GM23248 (cell line): Measurements from ENCODE around the gene PPP2R5C. TPM values are rescaled to one million over a fixed set of nuclear protein-coding genes. Genes with fewer than 3 reads are reported as not detected.

Experiments used
- DNase-seq: peaks from one replicate; pipeline ENCODE4 v3.0.0-alpha.2; 2015
- H2AFZ ChIP-seq: fragments of 200-600 bp; sonication (generic); 2 replicates; pipeline ENCODE4 v1.6.1; 2016; ENCODE audit warnings: antibody characterized with exemption
- H3F3A ChIP-seq: fragments of 200-600 bp; sonication (generic); 2 replicates; pipeline ENCODE4 v1.6.1; 2016; ENCODE audit warnings: mild to moderate bottlenecking, antibody characterized with exemption, mixed run types; ENCODE audit not compliant: insufficient read depth
- H3K27ac ChIP-seq: fragments of 200-600 bp; sonication (generic); 2 replicates; pipeline ENCODE4 v1.5.1; 2016; ENCODE audit warnings: mild to moderate bottlenecking
- H3K27me3 ChIP-seq: fragments of 200-600 bp; sonication (generic); replicated peaks from 2 replicates; pipeline ENCODE4 v1.6.1; 2016; ENCODE audit warnings: mild to moderate bottlenecking; ENCODE audit not compliant: insufficient read depth
- H3K36me3 ChIP-seq: fragments of 200-600 bp; sonication (generic); 2 replicates; pipeline ENCODE4 v1.6.1; 2016; ENCODE audit warnings: low read depth, mild to moderate bottlenecking
- H3K4me1 ChIP-seq: fragments of 200-600 bp; sonication (generic); 2 replicates; pipeline ENCODE4 v1.6.1; 2016; ENCODE audit warnings: mild to moderate bottlenecking; ENCODE audit not compliant: insufficient read depth
- H3K4me2 ChIP-seq: fragments of 200-600 bp; sonication (generic); one replicate; pipeline ENCODE4 v1.6.1; 2016; ENCODE audit warnings: mild to moderate bottlenecking; ENCODE audit not compliant: unreplicated experiment
- H3K4me3 ChIP-seq: fragments of 200-600 bp; sonication (generic); 2 replicates; pipeline ENCODE4 v1.5.1; 2016; ENCODE audit warnings: mild to moderate bottlenecking
- H3K79me2 ChIP-seq: fragments of 200-600 bp; sonication (generic); 2 replicates; pipeline ENCODE4 v1.6.1; 2016; ENCODE audit warnings: mild to moderate bottlenecking; ENCODE audit not compliant: insufficient read depth
- H3K9ac ChIP-seq: fragments of 200-600 bp; sonication (generic); 2 replicates; pipeline ENCODE4 v1.6.1; 2016; ENCODE audit warnings: mild to moderate bottlenecking
- H3K9me2 ChIP-seq: fragments of 200-600 bp; sonication (generic); 2 replicates; pipeline ENCODE4 v1.6.1; 2016; ENCODE audit warnings: mixed run types, mild to moderate bottlenecking, moderate library complexity; ENCODE audit not compliant: insufficient read depth
- H3K9me3 ChIP-seq: fragments of 200-600 bp; sonication (generic); one replicate; pipeline ENCODE4 v1.6.1; 2017; ENCODE audit warnings: low read depth
- H4K20me1 ChIP-seq: fragments of 200-600 bp; sonication (generic); 2 replicates; pipeline ENCODE4 v1.6.0; 2016; ENCODE audit not compliant: insufficient read depth
- EZH2 ChIP-seq: fragments of 200-600 bp; sonication (generic); IDR thresholded peaks from 2 replicates; pipeline ENCODE4 v1.6.1; 2018; ENCODE audit warnings: antibody characterized with exemption, mild to moderate bottlenecking; ENCODE audit not compliant: insufficient read depth, poor library complexity, severe bottlenecking
- EZH2phosphoT487 ChIP-seq: fragments of 200-600 bp; sonication (generic); IDR thresholded peaks from 2 replicates; pipeline ENCODE4 v1.6.1; 2018; ENCODE audit warnings: antibody characterized with exemption, moderate library complexity, mild to moderate bottlenecking, low read depth; ENCODE audit not compliant: insufficient read depth
- WGBS, 2 experiments: methylation state at CpG; one replicate each; pipeline ENCODE4 v1.1.6; 2015 to 2017; ENCODE audit warnings: low lambda C conversion rate in 2 of 2, low coverage in 1 of 2; ENCODE audit errors: missing lambda C conversion rate in 2 of 2; 5-methylcytosine and 5-hydroxymethylcytosine counted together
- in situ Hi-C: fragments of 300-500 bp; cut with MboI; formaldehyde crosslinking; loops from 2 replicates; pipeline ENCODE4 v1.15.0; 2020
- polyA plus RNA-seq: library from polyadenylated mRNA; unstranded; fragments of >200 nt; fragmentation: Nextera tagmentation; extraction: Ambion mirVana; gene quantifications from 2 replicates; pipeline ENCODE4 v1.2.1, GENCODE V29; 2016
- total RNA-seq: library from RNA; depleted of rRNA; stranded (reverse); fragments of >200 nt; shearing (Covaris generic); gene quantifications from 2 replicates; pipeline ENCODE4 v1.2.3, GENCODE V29; 2014

Gene PPP2R5C
- total and polyA plus RNA-seq, 2 experiments from 2014 or later: 76.3 to 77.9 TPM

DNA sequence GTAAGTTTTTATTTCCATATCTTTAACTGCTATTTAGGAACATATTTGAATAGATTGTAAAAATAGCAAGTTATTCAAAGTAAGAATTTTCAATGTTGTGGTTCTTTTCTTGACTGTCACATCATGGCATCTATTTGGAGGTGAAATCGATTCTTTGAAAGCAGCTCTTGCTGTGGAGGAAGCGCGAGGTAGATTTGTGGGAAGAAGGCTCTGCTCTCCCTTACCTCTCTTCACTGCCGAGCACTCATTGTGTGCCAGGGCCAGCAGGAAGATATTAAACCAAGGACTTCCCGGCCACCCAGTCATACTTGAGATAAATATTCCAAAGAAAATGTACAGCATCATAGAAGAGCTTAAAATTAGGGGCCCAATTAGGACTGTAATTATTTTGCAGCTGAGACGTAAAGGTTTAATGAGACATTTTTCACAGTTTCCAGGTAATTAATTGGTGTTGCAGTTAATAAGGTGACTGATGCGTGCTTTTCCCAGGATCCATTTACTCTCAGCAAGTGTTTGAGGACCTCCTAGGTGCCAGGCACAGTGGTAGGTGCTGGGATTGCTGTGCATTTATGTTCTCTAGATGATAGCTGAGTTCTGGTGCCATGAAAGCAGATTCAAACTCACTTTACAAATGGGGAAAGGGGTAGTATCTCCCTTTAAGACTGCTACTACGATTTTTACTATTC lies 113.7 kb downstream of the PPP2R5C start:
- H2AFZ ChIP-seq: no peak overlapping the region
- no peak for DNase-seq
- WGBS, 2 experiments: 81 to 88% methylated on average over 8 of the region's 8 CpGs
- H3K4me1 ChIP-seq: peaks cover 18% of the 10 kb centered on the region
- no peaks in the 10 kb centered on the region for H3K36me3 ChIP-seq
- no peak overlapping the region for H3K9ac ChIP-seq
- no peaks in the 10 kb centered on the region for H3K9me2 ChIP-seq
- no peak overlapping the region for H3K4me2 ChIP-seq
- H3K27ac ChIP-seq: no peak overlapping the region
- no peak overlapping the region for H3K4me3 ChIP-seq
- peaks cover 99% of the 10 kb centered on the region for H3K79me2 ChIP-seq
- no peaks in the 10 kb centered on the region for H3K27me3 ChIP-seq
- TF ChIP-seq EZH2 (no peak), EZH2phosphoT487 (no peak)
- H4K20me1 ChIP-seq: peaks cover 10% of the 10 kb centered on the region; the same call in 1 of the 2 replicates
- no peaks in the 10 kb centered on the region for H3K9me3 ChIP-seq
- no peaks in the 10 kb centered on the region for H3F3A ChIP-seq
- in situ Hi-C loops: no loop called here

DNA sequence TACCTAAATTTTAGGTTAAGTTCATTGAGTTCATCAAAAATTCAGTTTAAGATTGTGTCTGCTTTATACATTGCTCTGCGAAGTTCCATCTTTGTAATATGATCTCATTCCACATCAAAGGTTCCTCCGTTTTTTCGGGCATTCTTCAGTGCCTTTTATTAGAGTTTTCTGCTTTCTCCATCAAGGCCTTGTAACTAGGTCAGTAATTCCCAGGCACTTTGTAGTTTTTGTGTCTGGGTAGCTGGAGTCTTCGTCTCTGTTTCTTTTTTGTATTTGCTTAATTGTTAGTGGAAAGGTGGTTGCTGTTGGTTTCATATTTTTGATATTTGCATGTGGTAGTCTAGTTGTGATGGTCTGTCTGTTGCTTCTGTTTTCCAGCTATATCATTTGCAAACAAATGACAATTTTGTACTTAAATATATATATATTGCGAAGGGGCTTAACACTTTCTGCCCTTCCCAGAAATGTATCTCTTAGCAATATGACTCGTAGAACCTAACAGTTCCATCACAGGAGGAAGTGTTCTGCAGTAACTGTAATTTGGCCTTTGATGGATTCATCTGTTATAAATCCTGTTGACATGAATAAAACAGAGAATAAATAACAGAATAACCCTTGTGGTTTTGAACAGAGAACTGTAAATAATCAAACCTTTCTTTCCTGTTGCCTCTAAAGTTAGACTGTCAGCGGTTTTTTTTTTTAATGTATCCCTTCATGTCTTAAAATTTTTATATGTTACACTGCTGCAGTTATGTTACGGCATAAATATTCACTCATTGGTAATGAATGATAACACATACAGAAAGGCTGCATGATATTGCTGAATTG lies 114.4 kb downstream of the PPP2R5C start:
- Histone ChIP-seq H3K9me2 (no peaks in the 10 kb centered on the region), H3K27me3 (no peaks in the 10 kb centered on the region), H3K4me3 (no peak overlapping the region), H3K4me1 (peaks cover 18% of the 10 kb centered on the region), H2AFZ (no peak overlapping the region), H3K9ac (no peak overlapping the region), H3K36me3 (no peaks in the 10 kb centered on the region), H3K79me2 (peaks cover 99% of the 10 kb centered on the region), H3K4me2 (no peak overlapping the region), H3K27ac (no peak overlapping the region), H3K9me3 (no peaks in the 10 kb centered on the region), H4K20me1 (peaks cover 10% of the 10 kb centered on the region; the same call in 1 of the 2 replicates), H3F3A (no peaks in the 10 kb centered on the region)
- in situ Hi-C loops: no loop called here
- 61 to 65% methylated on average over 8 of the region's 8 CpGs for WGBS, 2 experiments
- TF ChIP-seq EZH2phosphoT487 (no peak), EZH2 (no peak)
- DNase-seq: peak; percentile 6

DNA sequence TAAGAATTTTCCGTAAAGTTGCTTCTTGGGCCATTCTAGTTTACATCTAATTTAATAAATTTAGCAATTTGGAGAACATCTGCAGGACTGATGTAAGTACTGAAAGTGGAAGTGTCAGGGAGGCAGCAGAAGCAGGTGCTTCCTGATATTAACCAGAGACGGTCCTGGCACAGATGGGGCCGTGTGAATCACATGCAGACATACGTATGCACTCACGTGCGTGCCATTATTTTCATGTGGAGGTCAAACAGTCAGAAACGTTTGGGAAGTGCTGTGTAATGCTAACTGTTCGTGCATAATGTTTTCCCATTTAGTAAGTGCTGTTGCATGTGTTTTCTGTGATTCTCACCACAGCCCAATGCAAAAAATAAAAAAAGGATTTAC lies 115.0 kb downstream of the PPP2R5C start:
- Histone ChIP-seq H3K27me3 (no peaks in the 10 kb centered on the region), H3K79me2 (peaks cover 98% of the 10 kb centered on the region), H4K20me1 (peaks cover 10% of the 10 kb centered on the region; the same call in 1 of the 2 replicates), H3K4me1 (peaks cover 18% of the 10 kb centered on the region), H3K4me2 (no peak overlapping the region), H3K9ac (no peak overlapping the region), H2AFZ (no peak overlapping the region), H3K36me3 (no peaks in the 10 kb centered on the region), H3F3A (no peaks in the 10 kb centered on the region), H3K9me2 (no peaks in the 10 kb centered on the region), H3K27ac (no peak overlapping the region), H3K4me3 (no peak overlapping the region), H3K9me3 (no peaks in the 10 kb centered on the region)
- in situ Hi-C loops: no loop called here
- 34 to 41% methylated on average over 8 of the region's 8 CpGs for WGBS, 2 experiments
- TF ChIP-seq EZH2: no peak
- DNase-seq: peak; percentile 73

DNA sequence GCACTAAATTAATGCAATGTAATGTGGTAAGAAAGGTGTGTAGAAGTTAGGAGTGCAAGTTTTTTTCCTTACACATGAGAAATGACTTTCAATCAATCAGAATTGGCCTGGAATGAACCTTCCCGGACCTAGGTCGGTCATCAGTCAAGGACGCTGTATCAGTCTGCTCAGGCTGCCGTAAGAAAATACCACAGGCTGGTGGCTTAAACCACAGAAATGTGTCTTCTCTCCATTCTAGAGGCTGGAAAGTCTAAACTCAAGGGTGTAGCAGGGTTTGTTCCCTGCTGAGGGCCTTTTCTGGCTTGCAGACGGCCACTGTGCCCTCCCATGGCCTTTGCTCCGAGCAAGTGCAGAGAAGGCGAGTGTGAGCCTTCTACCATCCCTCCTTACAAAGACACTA lies 116.3 kb downstream of the PPP2R5C start:
- Histone ChIP-seq H3K4me1 (peaks cover 18% of the 10 kb centered on the region), H3K9me3 (no peaks in the 10 kb centered on the region), H3K27me3 (no peaks in the 10 kb centered on the region), H3K4me2 (no peak overlapping the region), H3K9ac (no peak overlapping the region), H3K9me2 (no peaks in the 10 kb centered on the region), H2AFZ (no peak overlapping the region), H3K27ac (no peak overlapping the region), H3F3A (no peaks in the 10 kb centered on the region), H3K4me3 (no peak overlapping the region), H3K36me3 (no peaks in the 10 kb centered on the region), H3K79me2 (peaks cover 98% of the 10 kb centered on the region), H4K20me1 (peaks cover 10% of the 10 kb centered on the region; the same call in 1 of the 2 replicates)
- DNase-seq: no peak
- in situ Hi-C loops: no loop called here
- 92 to 93% methylated on average over 7 of the region's 7 CpGs for WGBS, 2 experiments
- no peak for TF ChIP-seq EZH2phosphoT487
